C4-2B (cell line): ENCODE results near the gene RNF213.

ENCODE experiments used
- H3K27ac ChIP-seq: fragments of 450-650 bp; 2 replicates; pipeline ENCODE4 v1.5.1; 2017
- ZFX ChIP-seq: fragments of 450-650 bp; IDR thresholded peaks from 2 replicates; pipeline ENCODE4 v1.6.1; 2017
- TF ChIP-seq, protein P1 (sequence below): fragments of 450-650 bp; conservative IDR thresholded peaks from 2 replicates; pipeline ENCODE4 v1.5.1; 2017; ENCODE audit warnings: mild to moderate bottlenecking

The RNF213 gene

GRCh38 chr17:80380555-80381002 is 119.9 kb downstream of the RNF213 start:
- TF ChIP-seq ZFX = no peak
- TF ChIP-seq, protein P1, sequence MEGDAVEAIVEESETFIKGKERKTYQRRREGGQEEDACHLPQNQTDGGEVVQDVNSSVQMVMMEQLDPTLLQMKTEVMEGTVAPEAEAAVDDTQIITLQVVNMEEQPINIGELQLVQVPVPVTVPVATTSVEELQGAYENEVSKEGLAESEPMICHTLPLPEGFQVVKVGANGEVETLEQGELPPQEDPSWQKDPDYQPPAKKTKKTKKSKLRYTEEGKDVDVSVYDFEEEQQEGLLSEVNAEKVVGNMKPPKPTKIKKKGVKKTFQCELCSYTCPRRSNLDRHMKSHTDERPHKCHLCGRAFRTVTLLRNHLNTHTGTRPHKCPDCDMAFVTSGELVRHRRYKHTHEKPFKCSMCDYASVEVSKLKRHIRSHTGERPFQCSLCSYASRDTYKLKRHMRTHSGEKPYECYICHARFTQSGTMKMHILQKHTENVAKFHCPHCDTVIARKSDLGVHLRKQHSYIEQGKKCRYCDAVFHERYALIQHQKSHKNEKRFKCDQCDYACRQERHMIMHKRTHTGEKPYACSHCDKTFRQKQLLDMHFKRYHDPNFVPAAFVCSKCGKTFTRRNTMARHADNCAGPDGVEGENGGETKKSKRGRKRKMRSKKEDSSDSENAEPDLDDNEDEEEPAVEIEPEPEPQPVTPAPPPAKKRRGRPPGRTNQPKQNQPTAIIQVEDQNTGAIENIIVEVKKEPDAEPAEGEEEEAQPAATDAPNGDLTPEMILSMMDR = no peak

GRCh38 chr17:80381416-80381923 is 120.8 kb downstream of the RNF213 start:
- TF ChIP-seq, protein P1 = no peak
- no peak for TF ChIP-seq ZFX
- H3K27ac ChIP-seq = no peak overlapping the region

More at GRCh38 chr17:80380555-80381002, 119.9 kb downstream of the RNF213 start:
- H3K27ac ChIP-seq = no peak overlapping the region

GRCh38 chr17:80382446-80382845 is 121.8 kb downstream of the RNF213 start:
- TF ChIP-seq, protein P1 = no peak
- no peak for TF ChIP-seq ZFX
- no peak overlapping the region for H3K27ac ChIP-seq

DNA sequence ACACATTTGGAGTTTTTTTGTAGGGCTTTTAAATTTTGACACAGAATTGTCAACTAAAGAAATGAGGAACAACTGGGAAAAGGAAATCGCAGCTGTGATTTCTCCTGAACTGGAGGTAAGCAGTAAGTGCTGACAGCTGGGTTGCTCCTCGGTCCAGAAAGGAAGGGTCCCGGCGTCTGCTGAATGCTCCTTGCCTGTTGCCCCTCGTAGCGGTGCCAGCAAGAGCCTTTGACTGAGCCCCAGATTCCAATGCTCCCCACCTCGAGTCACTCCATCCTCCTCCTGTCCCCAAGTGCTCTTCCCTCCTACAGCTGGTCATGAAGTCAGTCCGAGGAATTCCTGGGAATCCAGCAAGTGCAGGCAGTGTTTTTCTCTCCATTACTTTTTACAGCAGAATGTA is 122.3 kb downstream of the RNF213 start:
- no peak overlapping the region for H3K27ac ChIP-seq
- TF ChIP-seq ZFX = no peak

DNA sequence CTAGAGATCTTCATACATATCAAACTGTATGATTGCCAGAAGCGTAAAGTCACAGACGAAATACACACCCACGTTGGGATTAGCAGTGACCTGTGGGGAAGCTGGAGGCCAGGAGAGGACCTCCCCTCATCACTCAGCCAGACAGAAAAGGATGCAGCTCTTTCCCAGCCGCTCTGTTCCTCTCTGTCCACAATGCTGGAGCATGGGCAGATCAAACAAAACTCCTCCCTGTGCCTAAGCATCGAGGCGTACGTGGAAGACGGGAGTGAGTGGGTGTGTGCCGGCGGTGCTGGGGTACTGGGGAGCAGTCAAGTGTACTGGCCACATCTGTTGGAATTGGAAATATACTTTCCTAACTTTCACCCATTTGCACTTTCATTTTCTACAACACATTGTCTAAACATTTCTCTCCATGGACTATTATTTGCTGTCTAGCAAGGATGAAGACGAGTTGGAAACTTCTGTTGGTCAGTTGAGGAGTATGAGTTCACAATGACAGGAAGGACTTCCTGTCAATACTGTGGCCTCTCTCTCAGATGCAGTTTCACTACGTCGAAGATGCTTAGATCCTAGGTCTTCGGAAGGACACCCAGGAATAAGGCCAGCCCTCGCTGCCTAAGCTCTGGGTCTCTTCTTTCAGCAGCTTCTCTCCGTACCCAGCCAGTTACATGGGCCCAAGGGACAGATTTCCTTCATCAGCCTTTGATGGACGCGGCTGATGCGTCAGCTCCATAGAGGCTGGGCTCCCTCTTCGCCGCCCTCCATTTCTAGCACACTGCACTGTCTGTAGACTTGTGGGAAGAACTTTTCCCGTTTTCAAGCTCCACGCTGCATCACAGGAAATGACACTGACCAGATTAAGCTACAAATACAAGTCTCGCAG is 123.7 kb downstream of the RNF213 start:
- no peak for TF ChIP-seq ZFX
- TF ChIP-seq, protein P1 = no peak
- H3K27ac ChIP-seq = no peak overlapping the region

- TF ChIP-seq ZFX = no peak
- TF ChIP-seq, protein P1 = no peak
- H3K27ac ChIP-seq = no peak overlapping the region
These were observed 124.4 kb downstream of the RNF213 start for GRCh38 chr17:80385046-80385445.

DNA sequence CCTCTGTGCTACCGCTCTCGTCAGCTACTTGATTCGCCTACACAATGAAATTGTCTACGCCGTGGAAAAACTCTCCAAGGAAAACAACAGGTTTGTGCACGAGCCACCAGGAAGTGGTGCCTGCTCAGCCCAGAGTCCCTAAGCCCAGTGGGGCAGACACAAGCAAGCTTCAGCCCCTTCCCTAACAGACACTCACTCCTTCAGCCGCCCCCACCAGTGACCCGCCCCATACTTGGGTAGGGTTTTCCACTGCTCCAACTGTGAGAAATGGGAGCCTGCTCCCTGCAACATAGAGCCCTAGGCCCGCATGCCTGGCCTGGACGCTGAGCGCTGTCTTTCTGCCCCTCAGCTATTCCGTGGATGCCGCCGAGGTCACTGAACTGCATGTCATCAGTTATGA is 125.7 kb downstream of the RNF213 start:
- no peak overlapping the region for H3K27ac ChIP-seq
- no peak for TF ChIP-seq ZFX
- TF ChIP-seq, protein P1 = no peak

DNA sequence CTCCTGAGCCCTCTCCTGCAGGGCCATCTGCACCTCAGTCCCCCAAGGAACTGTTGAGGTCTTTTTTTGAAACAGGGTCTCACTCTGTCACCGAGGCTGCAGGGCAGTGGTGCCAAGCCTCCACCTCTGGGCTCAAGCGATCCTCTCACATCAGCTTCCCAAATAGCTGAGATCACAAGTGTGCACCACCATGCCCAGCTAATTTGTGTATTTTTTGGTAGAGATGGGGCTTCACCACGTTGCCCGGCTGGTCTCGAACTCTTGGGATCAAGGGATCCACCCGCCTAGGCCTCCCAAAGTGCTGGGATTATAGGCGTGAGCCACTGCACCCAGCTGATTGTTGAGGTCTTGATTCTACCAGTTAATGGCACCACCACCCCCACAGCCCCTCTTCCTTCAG is 126.4 kb downstream of the RNF213 start:
- TF ChIP-seq, protein P1 = no peak
- TF ChIP-seq ZFX = no peak
- H3K27ac ChIP-seq = no peak overlapping the region
